NT2/D1 (cell line): ENCODE data around the gene NTSR2.

Experiments
- DNase-seq: peaks from one replicate; pipeline ENCODE4 v3.0.0-alpha.2; 2011; ENCODE audit warnings: low read depth, low spot score
- H3K27me3 ChIP-seq: 2 replicates; pipeline ENCODE4 v1.6.0; 2011; ENCODE audit warnings: mild to moderate bottlenecking; ENCODE audit not compliant: insufficient read length, insufficient read depth
- H3K36me3 ChIP-seq: 2 replicates; pipeline ENCODE4 v1.6.1; 2011; ENCODE audit warnings: mild to moderate bottlenecking, low read length, mixed read lengths; ENCODE audit not compliant: insufficient read depth, insufficient read length
- H3K4me1 ChIP-seq: 2 replicates; pipeline ENCODE4 v1.5.1; 2011; ENCODE audit not compliant: insufficient read depth, insufficient read length
- H3K4me3 ChIP-seq: 2 replicates; pipeline ENCODE4 v1.5.1; 2011; ENCODE audit warnings: low read depth; ENCODE audit not compliant: insufficient read length
- H3K9ac ChIP-seq: 2 replicates; pipeline ENCODE4 v1.6.0; 2011; ENCODE audit warnings: low read depth; ENCODE audit not compliant: insufficient read length
- H3K9me3 ChIP-seq: 2 replicates; pipeline ENCODE4 v1.5.1; 2011; ENCODE audit warnings: mild to moderate bottlenecking, low read length; ENCODE audit not compliant: insufficient read depth
- SUZ12 ChIP-seq: IDR thresholded peaks from 2 replicates; pipeline ENCODE4 v1.6.1; 2011; ENCODE audit not compliant: insufficient read length, insufficient read depth; ENCODE audit errors: extremely low read depth
- YY1 ChIP-seq: IDR thresholded peaks from 2 replicates; pipeline ENCODE4 v1.6.1; 2011; ENCODE audit not compliant: insufficient read length, insufficient read depth
- ZNF274 ChIP-seq: IDR thresholded peaks from 2 replicates; pipeline ENCODE4 v1.6.1; 2011; ENCODE audit warnings: mild to moderate bottlenecking, low read depth, low read length

Gene NTSR2, protein sequence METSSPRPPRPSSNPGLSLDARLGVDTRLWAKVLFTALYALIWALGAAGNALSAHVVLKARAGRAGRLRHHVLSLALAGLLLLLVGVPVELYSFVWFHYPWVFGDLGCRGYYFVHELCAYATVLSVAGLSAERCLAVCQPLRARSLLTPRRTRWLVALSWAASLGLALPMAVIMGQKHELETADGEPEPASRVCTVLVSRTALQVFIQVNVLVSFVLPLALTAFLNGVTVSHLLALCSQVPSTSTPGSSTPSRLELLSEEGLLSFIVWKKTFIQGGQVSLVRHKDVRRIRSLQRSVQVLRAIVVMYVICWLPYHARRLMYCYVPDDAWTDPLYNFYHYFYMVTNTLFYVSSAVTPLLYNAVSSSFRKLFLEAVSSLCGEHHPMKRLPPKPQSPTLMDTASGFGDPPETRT

GRCh38 chr2:11669454-11670291 is at the start of gene NTSR2:
Gene NTSR2 (minus strand): TSS chr2:11670195. CDS start chr2:11670129, 66 bp downstream.
- DNase-seq: peak; percentile 66
- Histone ChIP-seq H3K9ac (no peak within 1 kb of the TSS), H3K4me1 (peaks cover 3% of the 10 kb centered on the region), H3K27me3 (peaks cover 39% of the 10 kb centered on the region), H3K36me3 (no peaks in the 10 kb centered on the region), H3K9me3 (no peaks in the 10 kb centered on the region), H3K4me3 (no peak within 1 kb of the TSS)
- TF ChIP-seq YY1 (no peak), ZNF274 (no peak), SUZ12 (no peak)

GRCh38 chr2:11719230-11719977 is 49.4 kb upstream of the NTSR2 start:
- no peak for DNase-seq
- Histone ChIP-seq H3K9ac (no peak overlapping the region), H3K36me3 (no peaks in the 10 kb centered on the region), H3K9me3 (no peaks in the 10 kb centered on the region), H3K4me1 (peaks cover 2% of the 10 kb centered on the region), H3K4me3 (no peak overlapping the region), H3K27me3 (peaks cover 2% of the 10 kb centered on the region)
- TF ChIP-seq SUZ12 (no peak), YY1 (no peak), ZNF274 (no peak)

DNA sequence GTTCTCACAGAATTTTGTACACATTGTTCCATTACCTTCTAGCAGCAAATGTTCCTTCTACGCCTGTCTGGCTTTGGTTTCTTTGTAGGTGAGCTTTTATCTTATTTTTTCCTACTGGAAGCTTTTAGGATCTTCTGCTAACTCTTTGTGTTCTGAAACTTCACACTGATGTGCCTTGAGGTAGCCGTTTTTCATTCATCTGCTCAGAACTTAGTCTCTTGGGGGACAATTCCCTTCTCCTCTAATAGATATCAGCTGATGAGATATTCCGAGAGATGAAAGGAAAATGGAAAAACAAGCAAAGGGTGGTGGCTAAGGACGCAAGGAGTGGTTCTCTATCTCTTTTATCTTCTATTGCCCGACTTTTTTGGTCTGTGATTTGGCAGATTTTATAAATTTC is 48.6 kb upstream of the NTSR2 start:
- H3K27me3 ChIP-seq: peaks cover 2% of the 10 kb centered on the region
- TF ChIP-seq YY1 (no peak), ZNF274 (no peak), SUZ12 (no peak)
- H3K9ac ChIP-seq: no peak overlapping the region
- H3K36me3 ChIP-seq: no peaks in the 10 kb centered on the region
- DNase-seq: no peak
- H3K4me1 ChIP-seq: peaks cover 2% of the 10 kb centered on the region
- no peak overlapping the region for H3K4me3 ChIP-seq
- H3K9me3 ChIP-seq: no peaks in the 10 kb centered on the region

- no peak for TF ChIP-seq YY1
- TF ChIP-seq ZNF274: no peak
- no peak for TF ChIP-seq SUZ12
- H3K27me3 ChIP-seq: peaks cover 2% of the 10 kb centered on the region
- no peaks in the 10 kb centered on the region for H3K36me3 ChIP-seq
- no peak for DNase-seq
- H3K9me3 ChIP-seq: no peaks in the 10 kb centered on the region
- H3K4me3 ChIP-seq: no peak overlapping the region
- H3K4me1 ChIP-seq: peaks cover 2% of the 10 kb centered on the region
- H3K9ac ChIP-seq: no peak overlapping the region
Measured at GRCh38 chr2:11717623-11718022, 47.6 kb upstream of the NTSR2 start.

DNA sequence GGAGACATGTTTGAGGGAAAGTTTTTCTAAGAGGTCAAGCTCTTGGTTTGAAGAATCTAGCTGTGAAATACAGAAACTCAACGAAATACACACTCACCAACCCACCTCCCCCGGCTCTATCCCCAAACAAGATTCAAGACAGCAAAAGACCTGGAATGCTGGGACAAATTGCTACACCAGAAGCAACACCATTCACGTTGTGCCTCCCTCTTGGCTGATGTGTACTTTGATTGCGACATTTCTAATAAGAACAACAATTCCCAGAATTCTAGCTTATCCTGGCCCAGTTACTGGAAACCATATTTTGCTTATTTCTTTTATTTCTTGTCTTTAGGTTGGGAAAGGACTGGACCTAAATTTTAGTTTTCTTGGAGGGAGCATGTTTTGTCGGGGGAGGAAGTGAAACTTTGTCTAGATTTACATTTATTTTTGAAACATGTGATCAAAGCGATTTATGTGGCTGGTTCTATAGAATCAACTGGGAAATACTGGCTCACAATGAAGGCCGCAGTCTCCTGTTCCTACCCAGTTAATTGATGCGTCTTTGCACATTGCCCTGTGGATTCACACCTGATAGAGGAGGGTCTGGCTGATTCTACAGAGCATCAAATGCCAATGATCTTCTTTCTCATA is 46.8 kb upstream of the NTSR2 start:
- TF ChIP-seq YY1 (no peak), ZNF274 (no peak), SUZ12 (no peak)
- H3K36me3 ChIP-seq: no peaks in the 10 kb centered on the region
- H3K4me1 ChIP-seq: peaks cover 2% of the 10 kb centered on the region
- DNase-seq: no peak
- H3K4me3 ChIP-seq: no peak overlapping the region
- no peaks in the 10 kb centered on the region for H3K9me3 ChIP-seq
- no peak overlapping the region for H3K9ac ChIP-seq
- H3K27me3 ChIP-seq: peaks cover 2% of the 10 kb centered on the region

DNA sequence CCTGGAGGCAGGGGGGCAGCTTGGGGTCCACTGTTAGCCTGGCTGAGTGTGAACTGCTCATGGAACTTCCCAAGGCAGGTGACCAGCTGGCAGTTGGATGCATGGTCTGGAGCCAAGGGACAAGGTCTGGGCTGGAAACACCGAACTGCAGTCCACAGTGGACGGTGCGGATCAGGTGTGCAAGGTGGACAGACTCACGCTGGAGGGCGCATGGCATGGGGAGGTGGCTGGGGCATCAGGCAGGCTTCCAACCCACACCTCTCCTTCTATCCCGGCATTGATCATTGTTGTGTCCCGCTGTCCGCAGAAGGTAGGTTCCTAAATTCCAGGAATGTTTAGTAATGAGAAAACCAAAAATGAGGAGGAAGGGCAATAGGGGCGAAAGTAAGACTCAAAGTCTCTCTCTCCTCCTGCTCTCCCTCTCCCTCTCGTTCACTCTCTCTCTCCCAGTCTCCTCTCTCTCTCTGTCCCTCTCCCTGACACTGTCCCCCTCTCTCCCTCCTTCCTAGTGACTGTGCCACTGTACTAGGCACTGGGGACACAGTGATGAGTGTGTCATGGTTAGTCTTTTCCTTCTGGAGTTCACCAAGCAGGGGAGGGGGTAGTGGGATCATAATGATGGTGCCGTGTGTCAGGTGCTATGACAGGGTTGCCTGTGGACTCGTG is 46.1 kb upstream of the NTSR2 start:
- TF ChIP-seq YY1: no peak
- no peak for TF ChIP-seq SUZ12
- no peak for TF ChIP-seq ZNF274
- no peak overlapping the region for H3K4me3 ChIP-seq
- DNase-seq: no peak
- no peaks in the 10 kb centered on the region for H3K9me3 ChIP-seq
- no peaks in the 10 kb centered on the region for H3K36me3 ChIP-seq
- peaks cover 2% of the 10 kb centered on the region for H3K4me1 ChIP-seq
- H3K9ac ChIP-seq: no peak overlapping the region
- H3K27me3 ChIP-seq: peaks cover 2% of the 10 kb centered on the region
